ENCODE results near the gene SEMA5A.

The SEMA5A gene

GRCh38 chr5:9314558-9314957, 231.3 kb downstream of the SEMA5A start:
- no peak for DNase-seq

- DNase-seq = no peak
These were observed 232.1 kb downstream of the SEMA5A start for GRCh38 chr5:9313751-9314150.

- no peak for DNase-seq
These were observed 238.7 kb downstream of the SEMA5A start for GRCh38 chr5:9307150-9307549.

- DNase-seq = no peak
These were observed 243.7 kb downstream of the SEMA5A start for GRCh38 chr5:9302218-9302617.

- no peak for DNase-seq
These were observed 244.7 kb downstream of the SEMA5A start for GRCh38 chr5:9301200-9301599.

- DNase-seq = no peak
These were observed 248.7 kb downstream of the SEMA5A start for GRCh38 chr5:9297134-9297533.

GRCh38 chr5:9295466-9295801, 250.4 kb downstream of the SEMA5A start:
- DNase-seq = no peak

- DNase-seq = no peak
These were observed 250.9 kb downstream of the SEMA5A start for GRCh38 chr5:9294793-9295465.

GRCh38 chr5:9288234-9288633, 257.6 kb downstream of the SEMA5A start:
- DNase-seq = no peak

GRCh38 chr5:9284781-9285307, 261.0 kb downstream of the SEMA5A start:
- DNase-seq = no peak

GRCh38 chr5:9284272-9284671, 261.6 kb downstream of the SEMA5A start:
- DNase-seq = no peak

- no peak for DNase-seq
These were observed 262.4 kb downstream of the SEMA5A start for GRCh38 chr5:9283473-9283872.

- DNase-seq = no peak
These were observed 262.9 kb downstream of the SEMA5A start for GRCh38 chr5:9283021-9283420.

GRCh38 chr5:9282211-9282610, 263.7 kb downstream of the SEMA5A start:
- no peak for DNase-seq

- DNase-seq = no peak
These were observed 266.1 kb downstream of the SEMA5A start for GRCh38 chr5:9279774-9280173.

GRCh38 chr5:9278921-9279603, 266.8 kb downstream of the SEMA5A start:
- no peak for DNase-seq

GRCh38 chr5:9269014-9269413, 276.9 kb downstream of the SEMA5A start:
- no peak for DNase-seq

GRCh38 chr5:9268226-9268625, 277.6 kb downstream of the SEMA5A start:
- no peak for DNase-seq

- DNase-seq = no peak
These were observed 280.2 kb downstream of the SEMA5A start for GRCh38 chr5:9265441-9266287.

GRCh38 chr5:9264301-9264700, 281.6 kb downstream of the SEMA5A start:
- no peak for DNase-seq

- DNase-seq = no peak
These were observed 282.2 kb downstream of the SEMA5A start for GRCh38 chr5:9263656-9264055.

GRCh38 chr5:9251379-9251980, 294.4 kb downstream of the SEMA5A start:
- DNase-seq = peak; percentile 5

- DNase-seq = no peak
These were observed 296.6 kb downstream of the SEMA5A start for GRCh38 chr5:9249231-9249630.
